Activated T-cell treated with anti-CD3 and anti-CD28 coated beads, Interleukin-2, amount 50 U/mL, for 4 hours (primary cell): Measurements from ENCODE around the gene ZFHX3. TPM values are rescaled to one million over a fixed set of nuclear protein-coding genes. Genes with fewer than 3 reads are reported as not detected.

Experiments
- ATAC-seq, 2 donors: fragments of 200-7000 bp; cut with Tn5 transposase; one replicate each; pipeline ENCODE4 v1.10.0; 2021
- DNase-seq: peaks from one replicate; pipeline ENCODE4 v3.0.0-alpha.2; 2020
- H3K27me3 Mint-ChIP-seq: one replicate; pipeline ENCODE4 v1.8.0; 2021; ENCODE audit warnings: low read depth, mixed read lengths
- H3K36me3 Mint-ChIP-seq: one replicate; pipeline ENCODE4 v1.8.0; 2022; ENCODE audit warnings: mixed read lengths; ENCODE audit not compliant: insufficient read depth
- H3K4me1 Mint-ChIP-seq: one replicate; pipeline ENCODE4 v1.8.0; 2021; ENCODE audit warnings: low read depth, mixed read lengths
- H3K4me3 Mint-ChIP-seq: one replicate; pipeline ENCODE4 v1.8.0; 2021; ENCODE audit warnings: mild to moderate bottlenecking, moderate library complexity, mixed read lengths
- H3K9me3 Mint-ChIP-seq: one replicate; pipeline ENCODE4 v1.8.0; 2021; ENCODE audit warnings: mixed read lengths
- total RNA-seq, 3 donors: library from RNA; stranded (reverse); gene quantifications; one replicate each; pipeline ENCODE4 v1.2.1, GENCODE V29; 2021

Gene ZFHX3
- total RNA-seq, 3 donors from 2014 or later, result 0.29 to 2.5 (median 0.86) TPM

DNA sequence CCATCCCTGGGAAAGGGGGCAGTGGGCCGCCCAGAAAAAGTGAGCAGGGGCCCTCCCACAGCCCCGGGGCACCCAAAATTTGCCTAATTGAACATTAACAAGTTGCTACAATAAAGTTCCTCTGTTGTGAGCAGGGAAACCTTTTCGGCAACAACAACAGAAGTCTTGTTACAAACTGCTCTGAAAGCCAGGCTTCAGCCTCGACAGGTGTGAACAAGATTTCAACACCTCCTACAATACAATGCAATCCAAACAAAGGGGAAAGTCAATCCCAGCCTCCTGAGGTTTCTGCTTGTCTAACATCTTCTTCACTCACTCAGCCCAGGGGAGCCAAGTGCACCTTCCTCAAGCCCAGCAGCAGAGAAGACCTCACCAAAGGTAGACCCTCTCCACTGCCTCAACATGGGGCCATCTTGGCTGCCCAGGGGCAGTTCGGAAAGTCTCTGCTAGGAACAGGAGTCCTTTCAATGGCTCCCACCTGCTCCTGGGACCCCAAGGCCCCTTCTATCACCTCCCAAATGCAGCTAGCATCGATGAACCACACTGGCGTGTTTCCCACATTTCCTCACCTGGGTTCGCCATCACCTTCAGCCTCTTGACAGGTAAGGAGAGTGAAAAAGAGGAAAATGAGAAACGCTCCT is 19.1 kb downstream of the ZFHX3 start:
- Mint-ChIP-seq H3K9me3 (no peaks in the 10 kb centered on the region), H3K27me3 (no peaks in the 10 kb centered on the region)
- ATAC-seq, result no peak

GRCh38 chr16:73028263-73028662 is 19.7 kb downstream of the ZFHX3 start:
- no peaks in the 10 kb centered on the region for H3K36me3 Mint-ChIP-seq
- DNase-seq, result no peak
- H3K27me3 Mint-ChIP-seq, result no peaks in the 10 kb centered on the region
- ATAC-seq, result no peak
- no peaks in the 10 kb centered on the region for H3K9me3 Mint-ChIP-seq
- H3K4me1 Mint-ChIP-seq, result no peaks in the 10 kb centered on the region
- H3K4me3 Mint-ChIP-seq, result no peak overlapping the region

More for the DNA sequence above, 19.1 kb downstream of the ZFHX3 start:
- no peak for DNase-seq
- Mint-ChIP-seq H3K4me3 (no peak overlapping the region), H3K36me3 (no peaks in the 10 kb centered on the region), H3K4me1 (no peaks in the 10 kb centered on the region)

DNA sequence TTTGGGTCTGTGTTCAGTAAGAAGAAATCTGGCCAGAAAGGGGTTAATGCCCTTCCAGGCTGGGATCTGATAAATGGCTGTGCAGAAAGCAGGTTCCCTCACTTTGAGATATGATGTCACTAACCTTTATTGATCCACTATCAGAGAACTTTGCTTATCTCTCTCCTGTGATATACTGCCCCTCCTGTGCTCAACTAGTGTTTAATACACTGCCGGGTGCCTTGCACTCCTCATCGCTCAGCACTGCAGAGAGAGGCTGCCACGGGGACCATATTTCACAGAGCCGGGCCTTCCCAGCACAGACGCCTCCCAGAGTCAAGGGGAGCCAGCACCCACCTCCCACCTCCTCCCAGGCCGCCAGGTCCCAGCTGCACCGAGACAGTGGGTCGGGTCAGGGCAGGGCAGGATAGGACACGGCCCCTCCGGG is 20.2 kb downstream of the ZFHX3 start:
- H3K9me3 Mint-ChIP-seq, result no peaks in the 10 kb centered on the region
- ATAC-seq, result no peak
- H3K4me3 Mint-ChIP-seq, result no peak overlapping the region
- H3K4me1 Mint-ChIP-seq, result no peaks in the 10 kb centered on the region
- no peak for DNase-seq
- H3K36me3 Mint-ChIP-seq, result no peaks in the 10 kb centered on the region
- no peaks in the 10 kb centered on the region for H3K27me3 Mint-ChIP-seq

- no peak for ATAC-seq
Observed at GRCh38 chr16:73026754-73027684, 20.9 kb downstream of the ZFHX3 start.

DNA sequence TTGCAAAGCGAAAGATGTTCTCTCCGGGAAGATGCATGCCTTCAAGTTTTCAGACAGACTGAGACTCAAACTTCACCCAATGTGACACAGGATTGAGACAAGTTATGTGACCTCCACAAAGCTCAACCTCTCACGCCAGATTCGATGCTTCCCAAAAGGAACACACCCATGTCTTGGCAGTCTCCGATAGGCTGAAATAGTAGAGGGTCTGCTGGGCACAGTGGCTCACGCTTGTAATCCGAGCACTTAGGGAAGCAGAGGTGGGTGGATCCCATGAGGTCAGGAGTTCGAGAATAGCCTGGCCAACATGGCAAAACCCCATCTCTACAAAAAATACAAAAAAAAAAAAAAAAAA is 22.1 kb downstream of the ZFHX3 start:
- H3K36me3 Mint-ChIP-seq, result no peaks in the 10 kb centered on the region
- no peaks in the 10 kb centered on the region for H3K27me3 Mint-ChIP-seq
- no peak overlapping the region for H3K4me3 Mint-ChIP-seq
- H3K4me1 Mint-ChIP-seq, result no peaks in the 10 kb centered on the region
- DNase-seq (no peak), ATAC-seq (no peak)
- no peaks in the 10 kb centered on the region for H3K9me3 Mint-ChIP-seq

More at GRCh38 chr16:73026754-73027684, 20.9 kb downstream of the ZFHX3 start:
- no peaks in the 10 kb centered on the region for H3K36me3 Mint-ChIP-seq
- no peaks in the 10 kb centered on the region for H3K9me3 Mint-ChIP-seq
- H3K4me1 Mint-ChIP-seq, result no peaks in the 10 kb centered on the region
- no peak for DNase-seq
- no peak overlapping the region for H3K4me3 Mint-ChIP-seq
- no peaks in the 10 kb centered on the region for H3K27me3 Mint-ChIP-seq

- no peaks in the 10 kb centered on the region for H3K27me3 Mint-ChIP-seq
- DNase-seq (no peak), ATAC-seq (no peak)
- H3K4me3 Mint-ChIP-seq, result no peak overlapping the region
- H3K36me3 Mint-ChIP-seq, result no peaks in the 10 kb centered on the region
- H3K4me1 Mint-ChIP-seq, result no peaks in the 10 kb centered on the region
- no peaks in the 10 kb centered on the region for H3K9me3 Mint-ChIP-seq
Observed at GRCh38 chr16:73025151-73025855, 22.6 kb downstream of the ZFHX3 start.

- no peaks in the 10 kb centered on the region for H3K4me1 Mint-ChIP-seq
- H3K36me3 Mint-ChIP-seq, result no peaks in the 10 kb centered on the region
- DNase-seq (no peak), ATAC-seq (no peak)
- peaks cover 2% of the 10 kb centered on the region for H3K27me3 Mint-ChIP-seq
- H3K9me3 Mint-ChIP-seq, result no peaks in the 10 kb centered on the region
- H3K4me3 Mint-ChIP-seq, result no peak overlapping the region
Observed at GRCh38 chr16:73024571-73025105, 23.3 kb downstream of the ZFHX3 start.

- ATAC-seq, result no peak
- Mint-ChIP-seq H3K4me3 (no peak overlapping the region), H3K27me3 (peaks cover 2% of the 10 kb centered on the region), H3K36me3 (no peaks in the 10 kb centered on the region), H3K4me1 (no peaks in the 10 kb centered on the region), H3K9me3 (no peaks in the 10 kb centered on the region)
- no peak for DNase-seq
Observed at GRCh38 chr16:73023752-73024570, 24.0 kb downstream of the ZFHX3 start.

GRCh38 chr16:73023320-73023719 is 24.6 kb downstream of the ZFHX3 start:
- Mint-ChIP-seq H3K4me1 (no peaks in the 10 kb centered on the region), H3K27me3 (peaks cover 2% of the 10 kb centered on the region), H3K36me3 (no peaks in the 10 kb centered on the region), H3K9me3 (no peaks in the 10 kb centered on the region), H3K4me3 (no peak overlapping the region)
- DNase-seq (no peak), ATAC-seq (no peak)

- no peak for ATAC-seq
- no peak for DNase-seq
- peaks cover 2% of the 10 kb centered on the region for H3K27me3 Mint-ChIP-seq
- H3K4me1 Mint-ChIP-seq, result no peaks in the 10 kb centered on the region
- H3K9me3 Mint-ChIP-seq, result no peaks in the 10 kb centered on the region
- no peak overlapping the region for H3K4me3 Mint-ChIP-seq
- no peaks in the 10 kb centered on the region for H3K36me3 Mint-ChIP-seq
Observed at GRCh38 chr16:73022534-73022933, 25.4 kb downstream of the ZFHX3 start.

DNA sequence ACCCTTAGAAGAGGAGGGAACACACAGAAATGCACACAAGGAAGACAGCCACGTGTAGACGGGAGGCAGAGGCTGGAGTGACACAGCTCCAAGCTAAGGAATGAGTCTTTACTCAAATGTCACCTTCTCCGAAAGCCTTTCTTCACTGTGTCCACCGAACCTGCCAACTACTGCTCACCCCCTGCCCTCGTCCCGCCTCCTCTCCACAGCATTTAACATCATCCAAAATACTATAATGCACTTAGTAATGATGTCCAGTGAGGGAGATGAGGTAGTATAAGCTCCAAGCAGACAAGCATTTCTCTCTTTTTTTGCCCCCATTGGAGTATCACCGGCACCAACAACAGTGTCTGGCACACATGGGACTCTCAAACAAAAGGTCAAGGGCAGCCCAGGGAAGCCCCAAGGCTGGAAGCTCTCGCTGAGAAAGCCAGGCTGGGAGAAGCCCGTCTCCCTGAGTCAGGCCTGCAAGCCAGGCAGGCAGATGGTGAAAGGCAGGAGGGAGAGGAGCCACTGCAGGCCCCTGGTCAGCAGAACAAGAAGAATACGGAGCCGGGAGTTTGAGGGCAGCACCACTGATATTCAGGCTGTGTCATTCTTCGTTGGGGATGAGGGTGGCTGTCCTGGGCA is 25.9 kb downstream of the ZFHX3 start:
- Mint-ChIP-seq H3K9me3 (no peaks in the 10 kb centered on the region), H3K4me1 (no peaks in the 10 kb centered on the region), H3K27me3 (peaks cover 2% of the 10 kb centered on the region), H3K36me3 (no peaks in the 10 kb centered on the region), H3K4me3 (no peak overlapping the region)
- ATAC-seq (no peak), DNase-seq (no peak)

DNA sequence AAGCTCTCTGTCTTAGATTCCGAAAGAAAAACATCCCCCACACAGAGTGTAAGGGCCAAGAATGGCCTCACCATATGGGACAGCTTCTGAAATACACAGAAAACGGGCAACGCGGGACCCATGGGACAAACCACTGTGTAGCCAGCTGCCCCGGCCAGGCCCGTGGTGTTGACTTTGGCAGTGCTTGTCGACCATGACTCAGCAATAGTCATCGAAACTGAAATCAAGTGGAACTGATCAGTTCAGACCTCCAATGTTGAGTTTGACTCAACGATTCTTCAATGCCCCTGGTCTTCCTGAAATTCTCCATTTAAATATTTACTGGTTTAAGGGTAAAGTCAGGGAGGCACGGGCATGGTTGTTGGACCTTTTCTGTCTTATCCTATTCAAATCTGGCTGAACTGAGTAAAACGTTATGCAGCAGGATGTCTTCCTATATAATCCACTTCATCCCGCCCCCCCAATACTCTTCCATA is 27.5 kb downstream of the ZFHX3 start:
- no peak for DNase-seq
- H3K36me3 Mint-ChIP-seq, result no peaks in the 10 kb centered on the region
- no peaks in the 10 kb centered on the region for H3K9me3 Mint-ChIP-seq
- ATAC-seq, result no peak
- no peak overlapping the region for H3K4me3 Mint-ChIP-seq
- H3K4me1 Mint-ChIP-seq, result no peaks in the 10 kb centered on the region
- peaks cover 2% of the 10 kb centered on the region for H3K27me3 Mint-ChIP-seq
